DOHH2 (cell line): ENCODE data around the gene PKD2L1.

ENCODE experiments used
- EZH2phosphoT487 ChIP-seq: fragments of 200-600 bp; sonication (generic); IDR thresholded peaks from 2 replicates; pipeline ENCODE4 v1.6.1; 2017; ENCODE audit warnings: borderline replicate concordance, mild to moderate bottlenecking, antibody characterized with exemption, low read length, moderate library complexity, mixed read lengths
- TF ChIP-seq, protein P1 (sequence below): fragments of 200-600 bp; sonication (generic); IDR thresholded peaks from one replicate; pipeline ENCODE4 v1.5.1; 2014; ENCODE audit warnings: antibody characterized with exemption, mild to moderate bottlenecking, low read depth, low read length; ENCODE audit not compliant: poor library complexity, severe bottlenecking

- TF ChIP-seq, protein P1, sequence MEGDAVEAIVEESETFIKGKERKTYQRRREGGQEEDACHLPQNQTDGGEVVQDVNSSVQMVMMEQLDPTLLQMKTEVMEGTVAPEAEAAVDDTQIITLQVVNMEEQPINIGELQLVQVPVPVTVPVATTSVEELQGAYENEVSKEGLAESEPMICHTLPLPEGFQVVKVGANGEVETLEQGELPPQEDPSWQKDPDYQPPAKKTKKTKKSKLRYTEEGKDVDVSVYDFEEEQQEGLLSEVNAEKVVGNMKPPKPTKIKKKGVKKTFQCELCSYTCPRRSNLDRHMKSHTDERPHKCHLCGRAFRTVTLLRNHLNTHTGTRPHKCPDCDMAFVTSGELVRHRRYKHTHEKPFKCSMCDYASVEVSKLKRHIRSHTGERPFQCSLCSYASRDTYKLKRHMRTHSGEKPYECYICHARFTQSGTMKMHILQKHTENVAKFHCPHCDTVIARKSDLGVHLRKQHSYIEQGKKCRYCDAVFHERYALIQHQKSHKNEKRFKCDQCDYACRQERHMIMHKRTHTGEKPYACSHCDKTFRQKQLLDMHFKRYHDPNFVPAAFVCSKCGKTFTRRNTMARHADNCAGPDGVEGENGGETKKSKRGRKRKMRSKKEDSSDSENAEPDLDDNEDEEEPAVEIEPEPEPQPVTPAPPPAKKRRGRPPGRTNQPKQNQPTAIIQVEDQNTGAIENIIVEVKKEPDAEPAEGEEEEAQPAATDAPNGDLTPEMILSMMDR, result no peak
- no peak for TF ChIP-seq EZH2phosphoT487
These were observed 37.0 kb downstream of the PKD2L1 start for GRCh38 chr10:100293066-100293465.
